ENCODE data around the gene MAPKAPK2.
"Not testable (repeated sequence)": the region's sequence is repeated elsewhere in the genome, so short reads cannot be mapped to it uniquely, and the experiment has no call there.

Gene MAPKAPK2

DNA sequence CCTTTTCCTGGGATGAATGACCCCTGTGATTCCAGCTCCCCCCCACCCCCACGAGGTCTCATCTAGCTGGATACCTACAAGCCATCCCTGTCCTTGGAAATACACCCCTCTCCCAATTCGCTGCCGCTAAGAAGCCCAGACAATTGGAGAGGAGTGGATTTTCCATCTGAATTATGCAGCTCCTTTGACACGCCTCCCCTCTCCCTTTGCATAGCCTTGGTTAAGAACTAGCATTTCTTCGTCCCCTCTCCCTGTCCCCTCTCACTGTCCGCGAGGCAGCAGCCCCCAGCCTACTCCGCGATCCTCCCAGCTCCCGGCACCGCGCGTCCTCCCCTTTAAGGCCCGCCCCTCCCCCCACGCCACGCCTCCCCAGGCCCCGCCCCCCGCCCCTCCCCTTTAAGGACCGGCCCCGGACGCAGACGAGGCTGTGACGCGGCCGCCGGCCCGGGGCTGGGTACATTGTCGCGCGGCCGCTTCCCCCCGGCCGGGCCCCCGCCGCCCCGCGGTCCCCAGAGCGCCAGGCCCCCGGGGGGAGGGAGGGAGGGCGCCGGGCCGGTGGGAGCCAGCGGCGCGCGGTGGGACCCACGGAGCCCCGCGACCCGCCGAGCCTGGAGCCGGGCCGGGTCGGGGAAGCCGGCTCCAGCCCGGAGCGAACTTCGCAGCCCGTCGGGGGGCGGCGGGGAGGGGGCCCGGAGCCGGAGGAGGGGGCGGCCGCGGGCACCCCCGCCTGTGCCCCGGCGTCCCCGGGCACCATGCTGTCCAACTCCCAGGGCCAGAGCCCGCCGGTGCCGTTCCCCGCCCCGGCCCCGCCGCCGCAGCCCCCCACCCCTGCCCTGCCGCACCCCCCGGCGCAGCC is at the start of gene MAPKAPK2:
Gene MAPKAPK2, plus strand, starts transcription at position 428 of the 856 bp plus-strand sequence. Its CDS starts 325 bp downstream, at position 753.
- peak; percentile 69 for DNase-seq (ENCODE audit: low spot score)
- peaks cover 6% of the 10 kb centered on the region for H3K27me3 Mint-ChIP-seq (ENCODE audit: low read depth)
- peak within 1 kb of the TSS; percentile 96 for H3K27ac Mint-ChIP-seq
- peaks cover 5% of the 10 kb centered on the region for H3K36me3 Mint-ChIP-seq (ENCODE audit: low read depth)
- peaks cover 34% of the 10 kb centered on the region for H3K4me1 Mint-ChIP-seq (ENCODE audit: low read depth)
- peak within 1 kb of the TSS; percentile 89 for H3K4me3 Mint-ChIP-seq
- H3K9me3 Mint-ChIP-seq = no peaks in the 10 kb centered on the region

DNA sequence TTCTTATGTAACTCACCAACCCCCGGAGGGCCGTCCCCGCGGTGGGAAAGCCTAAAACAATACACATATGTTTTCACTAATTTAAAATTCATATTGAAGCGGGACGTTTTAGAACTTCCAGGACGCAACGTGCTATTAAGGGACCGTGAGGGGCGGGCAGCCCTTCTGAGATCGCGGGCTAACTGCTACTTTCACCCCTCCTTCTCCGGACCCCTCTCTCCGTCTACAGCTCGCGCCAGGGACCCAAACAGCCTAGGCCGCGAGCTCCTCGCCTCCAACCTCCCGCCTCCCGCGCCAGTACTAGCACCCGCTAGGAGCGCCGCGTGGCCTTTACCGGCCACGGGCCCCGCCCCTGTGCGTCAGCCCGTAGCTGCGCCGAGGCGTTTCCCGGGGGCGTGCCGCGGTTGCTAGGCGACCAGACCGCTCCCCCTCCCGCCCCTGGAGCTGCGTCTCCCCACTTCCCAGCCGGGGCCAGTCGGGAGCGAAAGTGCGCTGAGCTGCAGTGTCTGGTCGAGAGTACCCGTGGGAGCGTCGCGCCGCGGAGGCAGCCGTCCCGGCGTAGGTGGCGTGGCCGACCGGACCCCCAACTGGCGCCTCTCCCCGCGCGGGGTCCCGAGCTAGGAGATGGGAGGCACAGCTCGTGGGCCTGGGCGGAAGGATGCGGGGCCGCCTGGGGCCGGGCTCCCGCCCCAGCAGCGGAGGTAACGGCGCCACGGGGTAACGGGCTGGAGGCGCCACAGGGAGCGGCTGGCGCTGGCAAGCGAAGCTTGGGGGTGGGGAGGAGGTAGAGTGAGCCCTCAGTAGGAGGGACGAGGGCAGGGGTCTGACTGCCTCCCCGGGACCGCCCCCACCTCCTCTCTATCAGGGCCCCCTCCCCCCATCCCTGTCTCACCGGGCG is 49.4 kb upstream of the MAPKAPK2 start, which contains the start of gene DYRK3:
Gene DYRK3, plus strand, starts transcription at position 457 of the 898 bp plus-strand sequence. Its CDS starts 168 bp downstream, at position 625.
- Mint-ChIP-seq H3K4me3 (peak within 1 kb of the TSS; percentile 84), H3K36me3 (ENCODE audit: low read depth) (peaks cover 3% of the 10 kb centered on the region), H3K9me3 (no peaks in the 10 kb centered on the region), H3K27ac (peak within 1 kb of the TSS; percentile 87), H3K4me1 (ENCODE audit: low read depth) (peaks cover 27% of the 10 kb centered on the region), H3K27me3 (ENCODE audit: low read depth) (peaks cover 12% of the 10 kb centered on the region)
- peak; percentile 95 for DNase-seq (ENCODE audit: low spot score)

GRCh38 chr1:206635978-206636345 is 48.7 kb upstream of the MAPKAPK2 start:
- H3K4me3 Mint-ChIP-seq = peak overlapping the region; percentile 84
- peaks cover 3% of the 10 kb centered on the region for H3K36me3 Mint-ChIP-seq (ENCODE audit: low read depth)
- peaks cover 9% of the 10 kb centered on the region for H3K27me3 Mint-ChIP-seq (ENCODE audit: low read depth)
- no peaks in the 10 kb centered on the region for H3K9me3 Mint-ChIP-seq
- peaks cover 27% of the 10 kb centered on the region for H3K4me1 Mint-ChIP-seq (ENCODE audit: low read depth)
- DNase-seq (ENCODE audit: low spot score) = peak; percentile 10
- H3K27ac Mint-ChIP-seq = no peak overlapping the region

DNA sequence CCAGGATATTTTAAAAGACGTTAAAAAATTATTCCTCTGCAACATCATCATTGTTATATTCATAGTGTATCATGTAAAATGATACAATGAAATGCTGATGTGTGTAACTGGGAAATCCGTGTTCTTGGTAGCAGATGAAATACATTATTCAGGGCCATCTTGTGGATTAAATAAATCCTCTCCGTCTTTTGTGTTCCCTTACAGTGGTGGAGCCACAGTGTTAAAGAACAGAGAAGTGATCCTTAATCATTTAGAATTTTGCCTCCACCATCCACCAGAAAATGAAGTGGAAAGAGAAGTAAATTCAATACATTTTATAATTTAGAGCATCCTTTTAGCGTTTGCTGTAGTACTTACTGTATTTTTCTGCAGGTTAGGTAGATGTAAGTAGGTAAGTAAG is 48.0 kb upstream of the MAPKAPK2 start:
- Mint-ChIP-seq H3K36me3 (ENCODE audit: low read depth) (peaks cover 3% of the 10 kb centered on the region), H3K9me3 (no peaks in the 10 kb centered on the region), H3K27me3 (ENCODE audit: low read depth) (peaks cover 9% of the 10 kb centered on the region), H3K4me1 (ENCODE audit: low read depth) (peaks cover 27% of the 10 kb centered on the region), H3K4me3 (peak overlapping the region; percentile 84), H3K27ac (no peak overlapping the region)
- no peak for DNase-seq (ENCODE audit: low spot score)

DNA sequence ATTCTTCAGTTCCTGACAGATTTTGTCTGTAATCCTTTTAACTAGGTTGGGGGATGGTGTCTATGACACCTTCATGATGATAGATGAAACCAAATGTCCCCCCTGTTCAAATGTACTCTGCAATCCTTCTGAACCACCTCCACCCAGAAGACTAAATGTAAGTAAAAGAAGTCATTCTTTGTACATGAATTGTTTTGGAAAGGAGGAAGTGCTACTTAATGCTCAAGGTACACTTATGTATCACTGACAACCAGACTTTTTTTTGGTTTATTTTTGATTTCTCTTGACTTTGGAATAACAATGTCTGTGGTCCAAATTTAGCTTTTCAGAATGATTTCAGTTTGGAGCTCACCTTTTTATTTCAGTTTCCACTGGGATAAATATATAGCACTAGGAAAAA is 47.1 kb upstream of the MAPKAPK2 start:
- Mint-ChIP-seq H3K4me3 (no peak overlapping the region), H3K27ac (no peak overlapping the region)
- DNase-seq (ENCODE audit: low spot score) = no peak

GRCh38 chr1:206642074-206642473 is 42.6 kb upstream of the MAPKAPK2 start:
- not testable (repeated sequence) for H3K9me3 Mint-ChIP-seq; H3K27ac Mint-ChIP-seq; H3K27me3 Mint-ChIP-seq (ENCODE audit: low read depth); H3K4me1 Mint-ChIP-seq (ENCODE audit: low read depth); H3K4me3 Mint-ChIP-seq; DNase-seq (ENCODE audit: low spot score); H3K36me3 Mint-ChIP-seq (ENCODE audit: low read depth)

More for the DNA sequence above, 47.1 kb upstream of the MAPKAPK2 start:
- H3K36me3 Mint-ChIP-seq (ENCODE audit: low read depth) = peaks cover 3% of the 10 kb centered on the region
- peaks cover 27% of the 10 kb centered on the region for H3K4me1 Mint-ChIP-seq (ENCODE audit: low read depth)
- H3K9me3 Mint-ChIP-seq = no peaks in the 10 kb centered on the region
- peaks cover 5% of the 10 kb centered on the region for H3K27me3 Mint-ChIP-seq (ENCODE audit: low read depth)

DNA sequence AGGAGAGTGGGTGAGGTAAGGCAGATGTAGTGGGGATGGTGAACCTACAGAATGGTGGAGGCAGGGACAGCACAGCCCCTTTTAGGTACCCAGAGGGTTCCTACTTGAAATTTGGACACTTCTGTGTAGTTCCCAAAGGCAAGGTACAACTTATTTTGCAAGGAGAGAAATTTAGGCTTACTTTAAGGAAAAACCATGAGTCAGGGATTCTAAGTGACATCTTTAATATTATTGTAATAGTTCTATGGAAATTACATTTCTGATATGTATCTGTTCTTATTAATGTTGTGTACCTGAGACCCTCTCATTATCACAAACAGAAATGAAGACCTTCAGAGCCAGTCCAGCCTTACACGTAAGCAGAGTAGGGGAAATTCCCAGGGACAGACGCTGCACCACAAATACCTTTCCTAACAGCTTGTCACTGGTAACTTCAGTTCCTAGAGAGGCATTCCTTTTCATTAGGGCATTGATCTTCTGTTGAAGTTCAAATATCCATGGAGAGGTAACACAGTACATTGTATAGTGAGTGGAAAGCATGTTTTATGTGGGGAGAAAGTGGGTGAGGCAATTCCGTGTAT is 41.5 kb upstream of the MAPKAPK2 start:
- Mint-ChIP-seq H3K9me3 (no peaks in the 10 kb centered on the region), H3K27me3 (ENCODE audit: low read depth) (no peaks in the 10 kb centered on the region), H3K4me1 (ENCODE audit: low read depth) (no peaks in the 10 kb centered on the region), H3K27ac (no peak overlapping the region), H3K4me3 (no peak overlapping the region), H3K36me3 (ENCODE audit: low read depth) (peaks cover 6% of the 10 kb centered on the region)
- DNase-seq (ENCODE audit: low spot score) = no peak

DNA sequence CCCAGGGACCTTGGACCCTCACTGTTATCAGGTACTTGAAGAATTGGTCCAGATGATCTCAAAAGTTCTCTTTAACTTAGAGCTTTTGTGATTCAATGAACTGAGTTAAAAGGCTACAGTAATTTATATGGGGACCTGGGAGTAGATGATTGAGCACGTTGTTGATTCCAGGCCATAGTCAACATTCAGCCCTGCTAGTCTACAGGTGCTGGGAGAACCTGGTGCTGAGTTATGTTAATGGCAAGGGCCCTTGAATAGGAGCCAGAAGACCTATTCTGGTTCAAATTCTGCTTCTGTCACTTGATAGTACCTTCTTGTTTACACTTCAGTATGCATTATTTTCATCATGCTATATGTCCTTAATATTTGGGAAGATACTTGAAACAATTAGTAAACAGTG is 38.2 kb upstream of the MAPKAPK2 start:
- Mint-ChIP-seq H3K36me3 (ENCODE audit: low read depth) (peaks cover 5% of the 10 kb centered on the region), H3K4me3 (no peak overlapping the region)

GRCh38 chr1:206647224-206647623 is 37.5 kb upstream of the MAPKAPK2 start:
- Mint-ChIP-seq H3K4me3 (no peak overlapping the region), H3K27ac (no peak overlapping the region), H3K36me3 (ENCODE audit: low read depth) (peaks cover 7% of the 10 kb centered on the region), H3K9me3 (no peaks in the 10 kb centered on the region), H3K4me1 (ENCODE audit: low read depth) (no peaks in the 10 kb centered on the region), H3K27me3 (ENCODE audit: low read depth) (no peaks in the 10 kb centered on the region)
- no peak for DNase-seq (ENCODE audit: low spot score)

More for the DNA sequence above, 38.2 kb upstream of the MAPKAPK2 start:
- Mint-ChIP-seq H3K4me1 (ENCODE audit: low read depth) (no peaks in the 10 kb centered on the region), H3K27ac (no peak overlapping the region), H3K9me3 (no peaks in the 10 kb centered on the region), H3K27me3 (ENCODE audit: low read depth) (no peaks in the 10 kb centered on the region)
- DNase-seq (ENCODE audit: low spot score) = no peak

DNA sequence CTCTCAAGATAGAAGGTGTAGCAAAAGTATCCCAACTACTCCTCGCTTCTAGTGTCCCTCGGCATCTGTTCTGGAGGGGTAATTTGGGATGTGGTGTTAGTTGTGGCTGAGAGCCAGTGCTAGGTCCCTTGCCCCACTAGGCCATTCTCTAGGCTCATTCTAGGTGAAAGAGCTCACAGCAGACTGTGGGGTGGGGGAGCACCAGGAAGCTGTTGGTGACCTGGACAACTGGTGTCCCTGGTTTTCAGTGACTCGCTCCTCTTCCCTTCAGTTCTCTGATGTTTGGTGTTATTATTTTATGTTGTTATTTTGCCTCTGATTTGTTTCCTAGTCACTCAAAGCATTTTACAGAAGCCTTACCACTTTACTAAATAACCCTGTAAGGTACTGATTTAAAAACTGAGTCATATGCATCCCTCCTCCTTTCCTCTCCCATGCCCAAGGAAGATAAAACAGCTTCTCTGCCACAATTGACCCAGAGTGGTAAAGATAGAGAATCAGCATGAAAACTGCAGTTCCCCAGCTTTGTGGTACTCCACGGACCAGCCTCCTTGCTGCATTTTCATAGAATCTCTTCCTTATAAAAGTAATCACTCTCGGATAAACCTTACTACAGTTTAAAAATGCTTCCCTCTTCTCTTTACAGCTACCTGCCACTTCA is 35.3 kb upstream of the MAPKAPK2 start:
- H3K4me3 Mint-ChIP-seq = no peak overlapping the region
- H3K9me3 Mint-ChIP-seq = no peaks in the 10 kb centered on the region
- H3K4me1 Mint-ChIP-seq (ENCODE audit: low read depth) = no peaks in the 10 kb centered on the region
- DNase-seq (ENCODE audit: low spot score) = no peak
- H3K27me3 Mint-ChIP-seq (ENCODE audit: low read depth) = no peaks in the 10 kb centered on the region
- no peak overlapping the region for H3K27ac Mint-ChIP-seq
- H3K36me3 Mint-ChIP-seq (ENCODE audit: low read depth) = peaks cover 9% of the 10 kb centered on the region

DNA sequence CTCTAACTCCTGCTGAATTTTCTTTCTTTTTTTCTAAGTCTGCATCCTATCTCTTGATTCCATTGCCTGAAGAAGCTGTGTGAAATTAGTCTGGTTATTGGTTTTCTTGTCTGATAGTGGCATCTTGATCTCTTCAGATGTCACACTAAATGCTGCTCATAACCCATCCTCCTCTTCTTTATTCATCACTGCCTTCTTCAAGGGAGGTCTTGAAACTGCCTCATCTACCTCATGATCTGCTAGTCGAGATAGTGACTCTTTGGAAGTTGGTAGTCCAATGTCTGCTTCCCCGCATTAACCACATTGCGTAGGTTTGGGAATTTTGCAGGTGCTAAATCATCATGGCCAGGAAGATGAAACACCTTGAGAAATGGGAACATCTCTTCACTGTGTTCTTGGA is 33.7 kb upstream of the MAPKAPK2 start:
- no peaks in the 10 kb centered on the region for H3K9me3 Mint-ChIP-seq
- no peaks in the 10 kb centered on the region for H3K27me3 Mint-ChIP-seq (ENCODE audit: low read depth)
- H3K4me1 Mint-ChIP-seq (ENCODE audit: low read depth) = no peaks in the 10 kb centered on the region
- no peak overlapping the region for H3K4me3 Mint-ChIP-seq
- H3K27ac Mint-ChIP-seq = no peak overlapping the region
- DNase-seq (ENCODE audit: low spot score) = no peak
- H3K36me3 Mint-ChIP-seq (ENCODE audit: low read depth) = peaks cover 9% of the 10 kb centered on the region

GRCh38 chr1:206651958-206652890 is 32.5 kb upstream of the MAPKAPK2 start:
- no peaks in the 10 kb centered on the region for H3K9me3 Mint-ChIP-seq
- H3K36me3 Mint-ChIP-seq (ENCODE audit: low read depth) = peaks cover 9% of the 10 kb centered on the region
- no peaks in the 10 kb centered on the region for H3K4me1 Mint-ChIP-seq (ENCODE audit: low read depth)
- no peak overlapping the region for H3K4me3 Mint-ChIP-seq
- peaks cover 3% of the 10 kb centered on the region for H3K27me3 Mint-ChIP-seq (ENCODE audit: low read depth)
- no peak for DNase-seq (ENCODE audit: low spot score)
- no peak overlapping the region for H3K27ac Mint-ChIP-seq

Measured in T-helper 2 cell treated with Interferon-gamma antibody and Interleukin-4, amounts not matched to agents 5 μg/mL and 100 μg/mL, for 36 hours (primary cell).